GM12875 (cell line): ENCODE results near the gene TTLL3.

ENCODE experiments used
- H3K4me3 ChIP-seq: one replicate; pipeline ENCODE4 v1.5.1; 2011; ENCODE audit warnings: low read depth, low read length, control low read depth
- TF ChIP-seq, protein P1 (sequence below): IDR thresholded peaks from 2 replicates; pipeline ENCODE4 v1.5.1; 2011; ENCODE audit warnings: low read depth, mild to moderate bottlenecking, control low read depth, inconsistent platforms, low read length, moderate library complexity, borderline replicate concordance; ENCODE audit not compliant: insufficient read depth

TTLL3 gene

DNA sequence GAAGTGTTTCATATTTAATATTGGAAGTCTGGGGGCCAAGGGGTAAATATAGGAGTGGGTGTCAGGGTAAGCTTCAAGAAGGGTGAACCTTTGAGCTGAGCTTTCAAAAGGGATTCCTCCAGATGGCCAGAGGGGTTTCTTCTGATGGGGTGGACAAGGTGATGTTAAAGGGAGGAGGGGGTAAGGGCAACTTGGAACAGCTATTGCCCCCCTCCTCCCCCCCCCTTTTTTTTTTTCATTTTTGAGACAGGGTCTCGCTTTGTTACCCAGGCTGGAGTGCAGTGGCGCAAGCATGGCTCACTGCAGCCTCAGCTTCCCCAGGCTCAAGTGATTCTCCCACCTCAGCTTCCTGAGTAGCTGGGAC, 2.1 kb upstream of the TTLL3 start:
- H3K4me3 ChIP-seq, result no peak overlapping the region
- TF ChIP-seq, protein P1, sequence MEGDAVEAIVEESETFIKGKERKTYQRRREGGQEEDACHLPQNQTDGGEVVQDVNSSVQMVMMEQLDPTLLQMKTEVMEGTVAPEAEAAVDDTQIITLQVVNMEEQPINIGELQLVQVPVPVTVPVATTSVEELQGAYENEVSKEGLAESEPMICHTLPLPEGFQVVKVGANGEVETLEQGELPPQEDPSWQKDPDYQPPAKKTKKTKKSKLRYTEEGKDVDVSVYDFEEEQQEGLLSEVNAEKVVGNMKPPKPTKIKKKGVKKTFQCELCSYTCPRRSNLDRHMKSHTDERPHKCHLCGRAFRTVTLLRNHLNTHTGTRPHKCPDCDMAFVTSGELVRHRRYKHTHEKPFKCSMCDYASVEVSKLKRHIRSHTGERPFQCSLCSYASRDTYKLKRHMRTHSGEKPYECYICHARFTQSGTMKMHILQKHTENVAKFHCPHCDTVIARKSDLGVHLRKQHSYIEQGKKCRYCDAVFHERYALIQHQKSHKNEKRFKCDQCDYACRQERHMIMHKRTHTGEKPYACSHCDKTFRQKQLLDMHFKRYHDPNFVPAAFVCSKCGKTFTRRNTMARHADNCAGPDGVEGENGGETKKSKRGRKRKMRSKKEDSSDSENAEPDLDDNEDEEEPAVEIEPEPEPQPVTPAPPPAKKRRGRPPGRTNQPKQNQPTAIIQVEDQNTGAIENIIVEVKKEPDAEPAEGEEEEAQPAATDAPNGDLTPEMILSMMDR, result no peak

- TF ChIP-seq, protein P1, result peak; percentile 30; the same call in 1 of the 2 replicates
- H3K4me3 ChIP-seq, result no peak overlapping the region
Measured at GRCh38 chr3:9808345-9809037, 1.6 kb upstream of the TTLL3 start.

- H3K4me3 ChIP-seq, result no peak overlapping the region
Measured at GRCh38 chr3:9809239-9809614, 835 bp upstream of the TTLL3 start.

GRCh38 chr3:9810433-9810770, 340 bp downstream of the TTLL3 start:
- H3K4me3 ChIP-seq, result peak overlapping the region; percentile 63
- TF ChIP-seq, protein P1, result no peak

More at GRCh38 chr3:9809239-9809614, 835 bp upstream of the TTLL3 start:
- TF ChIP-seq, protein P1, result no peak

GRCh38 chr3:9810846-9811245, 784 bp downstream of the TTLL3 start:
- H3K4me3 ChIP-seq, result no peak overlapping the region
- TF ChIP-seq, protein P1, result no peak

GRCh38 chr3:9812870-9813483, 2.9 kb downstream of the TTLL3 start:
- TF ChIP-seq, protein P1, result no peak
- H3K4me3 ChIP-seq, result no peak overlapping the region

DNA sequence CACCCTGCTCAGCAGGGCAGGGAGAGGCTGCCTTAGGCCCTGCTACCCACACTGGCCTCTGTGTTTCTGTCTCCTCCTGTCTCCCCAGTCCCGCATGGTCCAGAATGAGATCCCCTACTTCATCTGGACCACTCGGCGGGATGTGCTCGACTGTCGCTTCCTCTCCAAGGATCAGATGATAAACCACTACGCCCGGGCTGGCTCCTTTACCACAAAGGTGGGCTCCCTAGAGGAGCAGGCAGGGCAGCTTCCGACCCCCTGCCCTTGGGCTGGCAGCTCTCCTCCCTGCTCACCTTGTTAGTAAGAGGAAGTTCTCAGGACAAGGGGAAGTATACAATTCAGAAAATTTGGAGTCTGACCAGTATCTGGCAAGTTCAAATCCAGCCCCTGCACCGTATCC, 5.9 kb downstream of the TTLL3 start:
- TF ChIP-seq, protein P1, result no peak
- H3K4me3 ChIP-seq, result no peak overlapping the region
